IPS-20b (cell line): ENCODE results near the gene GFPT2.

Experiments
- H3K27ac ChIP-seq: one replicate; pipeline ENCODE4 v1.5.1; 2013; ENCODE audit warnings: low read length
- H3K27me3 ChIP-seq: 2 replicates; pipeline ENCODE4 v1.6.1; 2013; ENCODE audit warnings: mild to moderate bottlenecking, low read length, inconsistent platforms; ENCODE audit not compliant: insufficient read depth
- H3K36me3 ChIP-seq: 2 replicates; pipeline ENCODE4 v1.6.1; 2013; ENCODE audit warnings: low read depth, mild to moderate bottlenecking, inconsistent platforms, low read length, moderate library complexity; ENCODE audit not compliant: insufficient read depth
- H3K4me1 ChIP-seq: 2 replicates; pipeline ENCODE4 v1.6.1; 2013; ENCODE audit warnings: mild to moderate bottlenecking, control low read depth, inconsistent platforms, low read length, moderate library complexity; ENCODE audit not compliant: insufficient read depth
- H3K4me3 ChIP-seq: 2 replicates; pipeline ENCODE4 v1.5.1; 2013; ENCODE audit warnings: mild to moderate bottlenecking, low read length, inconsistent platforms
- H3K9ac ChIP-seq: 2 replicates; pipeline ENCODE4 v1.6.1; 2013; ENCODE audit warnings: low read depth, mild to moderate bottlenecking, inconsistent platforms, low read length, moderate library complexity
- H3K9me3 ChIP-seq: 2 replicates; pipeline ENCODE4 v1.6.1; 2013; ENCODE audit warnings: mild to moderate bottlenecking, low read depth, low read length, inconsistent platforms; ENCODE audit not compliant: insufficient read depth

The GFPT2 gene

DNA sequence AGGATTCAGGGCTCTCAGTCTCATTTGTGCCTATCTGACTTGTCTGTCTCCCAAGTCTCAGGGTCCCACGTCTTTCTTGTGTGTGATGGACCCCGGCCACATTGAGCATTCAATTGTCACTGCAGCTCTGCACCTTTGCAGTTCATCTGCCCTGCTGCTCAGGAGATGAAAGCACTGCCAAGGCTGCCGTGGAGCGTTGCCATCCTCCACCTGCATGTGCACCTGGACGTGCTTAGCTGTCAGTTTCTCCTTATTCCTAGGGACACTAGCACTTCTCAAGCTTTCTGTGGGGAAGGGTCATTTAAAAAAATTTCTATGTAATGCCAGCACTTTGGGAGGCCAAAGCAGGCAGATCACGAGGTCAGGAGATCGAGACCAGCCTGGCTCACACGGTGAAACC, 22.8 kb upstream of the GFPT2 start:
- H3K27me3 ChIP-seq = no peaks in the 10 kb centered on the region
- no peak overlapping the region for H3K27ac ChIP-seq
- no peak overlapping the region for H3K9ac ChIP-seq
- no peaks in the 10 kb centered on the region for H3K36me3 ChIP-seq
- no peaks in the 10 kb centered on the region for H3K4me1 ChIP-seq
- no peaks in the 10 kb centered on the region for H3K9me3 ChIP-seq
- no peak overlapping the region for H3K4me3 ChIP-seq

DNA sequence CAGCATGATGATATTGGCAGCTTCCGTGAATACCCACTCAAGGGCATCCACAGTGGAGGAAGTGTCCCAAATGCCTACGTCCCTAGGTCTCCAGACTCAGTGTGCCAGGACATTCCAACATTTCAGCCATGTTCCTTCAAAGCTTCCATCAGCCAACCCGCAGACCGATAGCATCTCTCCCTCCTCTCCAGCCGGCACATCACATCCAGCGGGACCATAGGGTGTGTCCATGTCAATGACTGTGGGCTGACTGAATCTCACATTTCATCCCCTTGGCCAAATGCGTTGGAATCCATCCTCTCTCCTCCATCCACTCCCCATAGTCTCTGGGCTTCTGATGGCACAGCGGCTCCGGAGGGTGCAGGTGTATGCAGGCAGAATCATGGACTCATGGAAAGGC, 22.2 kb upstream of the GFPT2 start:
- H3K27ac ChIP-seq = no peak overlapping the region
- no peaks in the 10 kb centered on the region for H3K9me3 ChIP-seq
- no peaks in the 10 kb centered on the region for H3K4me1 ChIP-seq
- no peak overlapping the region for H3K9ac ChIP-seq
- H3K4me3 ChIP-seq = no peak overlapping the region
- no peaks in the 10 kb centered on the region for H3K36me3 ChIP-seq
- H3K27me3 ChIP-seq = no peaks in the 10 kb centered on the region

DNA sequence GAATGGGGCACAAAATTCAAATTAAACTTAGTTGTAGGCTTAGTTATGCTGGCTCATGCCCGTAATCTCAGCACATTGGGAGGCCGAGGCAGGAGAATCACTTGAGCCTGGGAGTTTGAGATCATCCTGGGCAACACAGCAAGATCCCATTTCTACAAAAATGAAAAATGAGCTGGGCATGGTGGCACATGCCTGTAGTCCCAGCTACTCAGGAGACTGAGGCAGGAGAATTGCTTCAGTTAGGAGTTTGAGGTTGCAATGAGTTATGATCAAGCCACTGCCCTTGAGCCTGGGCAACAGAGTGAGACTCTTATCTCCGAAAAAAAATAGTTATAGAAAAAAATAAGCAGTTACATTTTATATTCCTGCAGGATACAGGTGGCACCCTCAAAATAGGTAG, 20.7 kb upstream of the GFPT2 start:
- H3K4me3 ChIP-seq = no peak overlapping the region
- no peaks in the 10 kb centered on the region for H3K36me3 ChIP-seq
- H3K9me3 ChIP-seq = no peaks in the 10 kb centered on the region
- H3K27me3 ChIP-seq = no peaks in the 10 kb centered on the region
- H3K9ac ChIP-seq = no peak overlapping the region
- H3K27ac ChIP-seq = no peak overlapping the region
- no peaks in the 10 kb centered on the region for H3K4me1 ChIP-seq

DNA sequence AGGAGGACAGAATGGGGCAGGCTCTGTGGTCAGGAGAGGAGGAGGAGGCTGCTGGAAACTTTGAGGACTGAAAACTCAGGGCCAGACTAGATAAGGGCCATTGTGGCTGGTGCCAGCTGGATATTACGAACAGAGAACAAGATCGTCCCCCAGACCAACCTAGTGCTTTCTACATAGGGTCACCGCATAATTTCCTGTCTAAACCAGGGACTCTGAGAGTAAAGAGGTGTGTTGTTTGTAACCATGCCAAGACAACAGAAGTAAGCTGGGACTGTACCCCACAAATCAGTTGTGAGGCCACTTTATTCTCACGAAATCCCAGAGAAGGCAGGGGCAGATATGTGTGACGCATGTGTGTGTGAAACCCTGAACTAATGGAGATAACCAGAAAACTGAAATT, 20.3 kb upstream of the GFPT2 start:
- no peaks in the 10 kb centered on the region for H3K4me1 ChIP-seq

DNA sequence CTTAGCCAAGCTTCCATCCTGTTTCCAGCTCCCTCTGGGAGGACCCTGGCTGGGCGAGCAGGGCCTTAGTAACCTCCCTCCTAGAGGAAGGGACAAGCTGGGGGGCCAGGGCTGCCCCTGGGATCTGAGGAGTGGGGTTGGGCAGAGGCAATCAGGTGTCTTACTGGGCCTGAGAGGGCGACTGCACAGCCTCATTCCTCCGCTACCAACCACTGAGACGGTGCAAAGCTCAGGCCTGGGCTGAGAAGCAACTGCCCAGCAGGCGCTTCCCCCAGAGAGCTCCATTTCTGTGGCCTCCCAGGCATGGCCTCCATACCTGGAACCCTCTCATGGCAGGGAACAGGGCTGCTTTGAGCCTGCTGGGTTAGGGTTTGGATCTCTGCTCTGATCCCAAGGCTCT, 18.8 kb upstream of the GFPT2 start:
- Histone ChIP-seq H3K9ac (no peak overlapping the region), H3K27ac (no peak overlapping the region), H3K36me3 (no peaks in the 10 kb centered on the region), H3K9me3 (no peaks in the 10 kb centered on the region), H3K4me3 (no peak overlapping the region), H3K4me1 (no peaks in the 10 kb centered on the region), H3K27me3 (no peaks in the 10 kb centered on the region)

More for the DNA sequence above, 20.3 kb upstream of the GFPT2 start:
- Histone ChIP-seq H3K9ac (no peak overlapping the region), H3K4me3 (no peak overlapping the region), H3K36me3 (no peaks in the 10 kb centered on the region), H3K27me3 (no peaks in the 10 kb centered on the region), H3K9me3 (no peaks in the 10 kb centered on the region), H3K27ac (no peak overlapping the region)

DNA sequence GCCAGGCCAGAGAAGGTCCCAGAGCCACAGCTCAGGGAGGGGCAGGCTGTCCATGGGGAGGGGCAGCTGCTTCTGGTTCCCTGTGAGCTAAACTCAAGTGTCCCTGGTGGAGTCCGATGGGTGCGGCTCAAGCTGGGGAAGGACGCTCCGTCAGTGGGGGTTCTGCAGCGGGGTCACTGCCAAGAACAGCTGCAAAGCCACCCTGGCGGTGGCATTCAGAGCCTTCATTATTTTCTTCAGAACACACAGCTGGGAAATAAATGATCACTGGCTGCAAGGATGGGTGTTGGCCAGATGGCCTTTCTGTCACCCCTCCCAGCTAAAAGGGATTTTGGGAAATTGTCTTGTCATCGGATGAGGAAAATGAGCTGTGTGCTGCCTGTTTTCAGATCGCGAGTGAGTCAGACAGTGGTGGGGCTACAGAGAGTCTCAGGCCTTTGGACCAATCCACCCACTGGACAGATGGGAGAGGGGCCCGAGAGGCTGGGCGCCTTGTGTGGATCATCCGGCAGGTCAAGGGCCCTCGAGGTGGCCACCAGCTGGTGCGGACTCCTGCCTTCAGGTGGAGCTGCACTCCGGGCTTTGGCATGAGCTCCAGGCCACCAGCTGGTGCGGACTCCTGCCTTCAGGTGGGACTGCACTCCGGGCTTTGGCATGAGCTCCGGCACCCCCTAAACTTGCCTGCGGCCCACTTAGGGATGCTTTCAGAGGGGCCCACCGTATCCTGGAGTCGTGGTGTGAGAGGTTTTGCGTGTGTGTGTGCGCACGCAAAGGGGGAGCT, 17.9 kb upstream of the GFPT2 start:
- Histone ChIP-seq H3K27ac (no peak overlapping the region), H3K9me3 (no peaks in the 10 kb centered on the region), H3K36me3 (no peaks in the 10 kb centered on the region), H3K4me1 (no peaks in the 10 kb centered on the region), H3K4me3 (no peak overlapping the region), H3K27me3 (no peaks in the 10 kb centered on the region), H3K9ac (no peak overlapping the region)

DNA sequence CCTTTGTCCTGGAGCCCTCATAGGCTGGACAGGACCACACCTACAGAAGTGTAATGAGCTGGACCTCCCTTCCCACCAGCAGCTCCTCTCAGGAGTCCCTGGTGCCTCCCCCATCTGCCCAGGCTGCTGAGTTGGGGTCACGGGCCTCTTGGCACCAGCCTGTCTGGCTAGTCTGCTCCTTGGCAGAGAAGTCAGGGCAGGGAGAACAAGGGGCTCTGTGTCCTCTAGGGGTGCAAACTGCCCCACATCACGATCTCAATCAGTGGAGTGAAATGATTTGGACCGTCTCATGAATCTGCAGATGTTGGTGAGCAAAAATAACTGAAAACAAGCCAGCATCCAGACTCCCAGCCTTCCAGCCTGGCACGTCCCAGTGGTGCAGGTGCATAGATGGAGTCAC, 14.9 kb upstream of the GFPT2 start:
- H3K27me3 ChIP-seq = no peaks in the 10 kb centered on the region; the same call in 1 of the 2 replicates
- no peak overlapping the region for H3K4me3 ChIP-seq
- H3K36me3 ChIP-seq = no peaks in the 10 kb centered on the region
- H3K4me1 ChIP-seq = no peaks in the 10 kb centered on the region
- H3K27ac ChIP-seq = no peak overlapping the region
- no peak overlapping the region for H3K9ac ChIP-seq
- H3K9me3 ChIP-seq = no peaks in the 10 kb centered on the region

DNA sequence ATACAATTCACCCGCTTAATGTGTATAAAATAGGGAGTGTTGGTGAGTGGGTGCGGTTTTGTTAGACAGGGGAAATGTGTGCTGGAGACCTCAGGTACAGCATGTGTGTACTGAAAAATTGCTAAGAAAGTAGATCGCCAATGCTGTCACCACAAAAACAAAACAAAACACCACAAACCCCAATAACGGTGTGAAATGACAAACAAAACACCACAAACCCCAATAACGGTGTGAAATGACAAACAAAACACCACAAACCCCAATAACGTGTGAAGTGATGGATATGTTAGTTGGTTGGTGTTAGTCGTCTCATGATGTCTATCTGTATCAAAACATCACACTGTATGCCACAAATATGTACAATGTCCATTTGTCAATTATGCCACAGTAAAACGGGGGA, 14.2 kb upstream of the GFPT2 start:
- Histone ChIP-seq H3K4me1 (no peaks in the 10 kb centered on the region), H3K9ac (no peak overlapping the region), H3K27me3 (no peaks in the 10 kb centered on the region; the same call in 1 of the 2 replicates), H3K36me3 (no peaks in the 10 kb centered on the region), H3K4me3 (no peak overlapping the region), H3K9me3 (no peaks in the 10 kb centered on the region), H3K27ac (no peak overlapping the region)

DNA sequence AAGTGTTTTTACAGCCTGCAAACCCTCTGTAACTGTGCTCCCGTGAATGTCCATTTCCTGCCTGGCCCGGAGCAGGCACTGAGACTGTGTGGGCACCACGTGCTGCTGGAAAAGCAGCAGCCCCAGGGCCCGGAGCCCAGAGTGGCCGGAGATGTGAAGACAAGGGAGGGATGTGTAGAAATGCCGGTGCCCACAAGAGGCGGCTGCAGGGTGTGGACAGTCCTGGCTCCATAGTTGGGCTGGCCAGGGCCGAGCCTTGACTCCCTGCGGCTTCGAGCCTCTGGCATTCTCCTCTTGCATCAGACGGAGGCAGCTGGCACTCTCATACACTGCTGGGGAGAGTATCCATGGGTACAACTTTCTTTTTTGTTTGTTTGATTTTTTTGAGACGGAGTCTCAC, 13.2 kb upstream of the GFPT2 start:
- Histone ChIP-seq H3K36me3 (no peaks in the 10 kb centered on the region), H3K4me1 (no peaks in the 10 kb centered on the region), H3K9me3 (no peaks in the 10 kb centered on the region), H3K27ac (no peak overlapping the region), H3K4me3 (no peak overlapping the region), H3K9ac (no peak overlapping the region), H3K27me3 (no peaks in the 10 kb centered on the region; the same call in 1 of the 2 replicates)

DNA sequence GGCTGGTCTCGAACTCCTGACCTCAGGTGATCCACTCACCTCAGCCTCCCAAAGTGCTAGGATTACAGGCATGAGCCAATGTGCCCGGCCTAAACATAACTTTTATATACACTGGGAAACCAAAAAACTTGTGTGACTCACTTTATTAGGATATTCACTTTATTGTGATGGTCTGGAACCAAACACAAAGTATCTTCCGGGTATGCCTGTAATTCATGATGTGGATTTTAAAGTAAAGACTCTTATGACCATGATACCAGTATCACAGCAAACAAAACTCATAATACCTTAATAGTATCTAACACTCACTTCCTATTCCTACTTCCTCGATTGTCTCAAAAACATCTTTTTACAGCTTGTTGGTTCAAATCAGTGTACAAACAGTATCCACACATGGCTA, 12.7 kb upstream of the GFPT2 start:
- no peaks in the 10 kb centered on the region for H3K9me3 ChIP-seq
- H3K4me1 ChIP-seq = no peaks in the 10 kb centered on the region
- H3K9ac ChIP-seq = no peak overlapping the region
- H3K4me3 ChIP-seq = no peak overlapping the region
- H3K27ac ChIP-seq = no peak overlapping the region
- H3K27me3 ChIP-seq = no peaks in the 10 kb centered on the region; the same call in 1 of the 2 replicates
- no peaks in the 10 kb centered on the region for H3K36me3 ChIP-seq

DNA sequence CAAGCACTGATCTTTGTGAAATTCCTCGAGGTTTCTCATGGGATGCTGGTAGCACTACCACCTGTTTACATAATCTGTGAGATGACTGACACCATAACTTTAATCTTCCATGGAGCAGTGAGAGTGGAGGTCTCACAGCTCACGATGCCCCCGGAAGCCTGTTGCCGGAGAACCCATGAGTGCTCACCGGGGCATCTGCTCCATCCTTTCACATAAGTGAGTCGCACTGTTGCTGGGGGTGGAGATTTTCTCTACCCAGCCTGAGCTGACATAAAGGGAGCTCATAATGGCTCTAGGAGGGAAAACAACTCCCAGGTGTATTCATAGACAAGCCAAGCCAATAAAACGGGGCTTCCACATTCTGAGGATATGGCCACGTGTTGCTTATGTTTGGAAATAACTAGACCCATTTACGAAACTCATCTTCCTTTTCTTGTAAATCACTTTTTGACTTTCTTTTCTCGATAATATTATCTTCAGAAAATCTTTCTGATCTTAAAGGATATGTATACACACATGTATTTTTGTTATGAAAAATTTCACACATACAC, 11.2 kb upstream of the GFPT2 start:
- Histone ChIP-seq H3K9ac (no peak overlapping the region), H3K4me1 (no peaks in the 10 kb centered on the region), H3K27me3 (no peaks in the 10 kb centered on the region; the same call in 1 of the 2 replicates), H3K27ac (no peak overlapping the region), H3K9me3 (no peaks in the 10 kb centered on the region), H3K4me3 (no peak overlapping the region), H3K36me3 (no peaks in the 10 kb centered on the region)
